Skeletal muscle tissue (tissue), 4 donors: Measurements from ENCODE around the gene USP13. TPM values are rescaled to one million over a fixed set of nuclear protein-coding genes. Genes with fewer than 3 reads are reported as not detected.
"Not testable (repeated sequence)": the region's sequence is repeated elsewhere in the genome, so short reads cannot be mapped to it uniquely, and the experiment has no call there.

Experiments
- H3K27ac ChIP-seq: one replicate; pipeline ENCODE4 v1.7.0; 2013; ENCODE audit warnings: mild to moderate bottlenecking, low read depth, low read length, inconsistent platforms
- H3K27me3 ChIP-seq, 3 donors: one replicate each; pipeline ENCODE4 v1.7.0; 2013; ENCODE audit warnings: low read length in 3 of 3; ENCODE audit not compliant: control insufficient read depth in 3 of 3, insufficient read depth in 3 of 3
- H3K36me3 ChIP-seq, 3 donors: one replicate each; pipeline ENCODE4 v1.7.0; 2013; ENCODE audit warnings: low read length in 3 of 3; ENCODE audit not compliant: control insufficient read depth in 3 of 3, insufficient read depth in 3 of 3
- H3K4me1 ChIP-seq, 3 donors: one replicate each; pipeline ENCODE4 v1.7.0; 2013; ENCODE audit warnings: low read length in 3 of 3, mild to moderate bottlenecking in 3 of 3; ENCODE audit not compliant: control insufficient read depth in 3 of 3, insufficient read depth in 3 of 3
- H3K4me3 ChIP-seq, 3 donors: one replicate each; pipeline ENCODE4 v1.7.0; 2013; ENCODE audit warnings: low read length in 3 of 3
- H3K9ac ChIP-seq, 3 donors: one replicate each; pipeline ENCODE4 v1.7.0; 2013; ENCODE audit warnings: low read length in 3 of 3, mild to moderate bottlenecking in 3 of 3, moderate library complexity in 2 of 3, low read depth in 1 of 3
- H3K9me3 ChIP-seq, 3 donors: one replicate each; pipeline ENCODE4 v1.7.0; 2013; ENCODE audit warnings: low read length in 3 of 3; ENCODE audit not compliant: control insufficient read depth in 3 of 3
- total RNA-seq: library from RNA; depleted of rRNA; stranded (reverse); fragments of >200 nt; gene quantifications from one replicate; pipeline ENCODE4 v1.2.3, GENCODE V29; 2014
- donor health status: Osteomylitis.

The USP13 gene
- total RNA-seq, 1 donor from 2014 or later: 26.1 TPM

GRCh38 chr3:179768080-179768479, 115.2 kb downstream of the USP13 start:
- no peak overlapping the region for H3K4me3 ChIP-seq

DNA sequence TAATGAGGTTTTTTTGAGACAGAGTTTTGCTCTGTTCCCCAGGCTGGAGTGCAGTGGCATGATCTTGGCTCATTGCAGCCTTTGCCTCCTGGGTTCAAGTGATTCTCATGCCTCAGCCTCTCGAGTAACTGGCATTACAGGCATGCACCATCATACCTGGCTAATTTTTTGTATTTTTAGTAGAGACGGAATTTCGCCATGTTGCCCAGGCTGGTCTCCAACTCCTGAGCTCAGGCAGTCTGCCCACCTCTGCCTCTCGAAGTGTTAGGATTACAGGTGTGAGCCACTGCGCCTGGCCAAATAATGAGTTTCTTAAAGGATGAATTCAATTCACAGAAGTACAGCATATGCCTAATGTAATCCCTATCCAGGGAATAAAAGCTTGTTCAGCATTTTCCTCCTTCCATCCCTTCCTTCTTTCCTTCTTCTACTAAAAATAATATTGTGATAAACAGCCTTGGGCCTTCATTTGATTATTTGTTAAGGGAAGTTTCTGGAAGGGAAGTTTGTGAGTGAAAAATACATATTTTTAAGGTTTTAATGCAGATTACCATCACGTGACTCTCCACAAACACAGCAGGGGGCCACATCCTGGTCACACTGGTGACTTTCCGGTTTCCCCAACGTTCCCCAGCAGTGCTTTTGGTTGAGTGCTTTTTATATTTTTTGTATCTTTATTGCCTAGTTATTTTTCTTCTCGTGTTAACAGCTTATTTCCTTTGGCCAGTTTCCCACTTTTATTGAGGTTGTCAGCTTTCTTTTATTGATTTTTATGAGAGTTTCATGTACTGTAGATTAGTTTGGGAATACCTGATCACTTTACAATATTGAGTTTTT, 116.8 kb downstream of the USP13 start:
- Histone ChIP-seq H3K27ac (no peak overlapping the region), H3K36me3 (peaks cover 28 to 64% (median 48%) of the 10 kb centered on the region in 3 donors), H3K4me1 (no peaks in the 10 kb centered on the region), H3K27me3 (no peaks in the 10 kb centered on the region), H3K9ac (no peak overlapping the region), H3K4me3 (no peak overlapping the region), H3K9me3 (no peaks in the 10 kb centered on the region)

More at GRCh38 chr3:179768080-179768479, 115.2 kb downstream of the USP13 start:
- H3K27ac ChIP-seq: no peak overlapping the region
- no peak overlapping the region for H3K9ac ChIP-seq
- H3K9me3 ChIP-seq: no peaks in the 10 kb centered on the region
- H3K4me1 ChIP-seq: no peaks in the 10 kb centered on the region
- no peaks in the 10 kb centered on the region for H3K27me3 ChIP-seq
- H3K36me3 ChIP-seq: peaks cover 36 to 63% (median 56%) of the 10 kb centered on the region in 3 donors

- H3K27me3 ChIP-seq: no peaks in the 10 kb centered on the region
- H3K4me1 ChIP-seq: no peaks in the 10 kb centered on the region
- H3K9me3 ChIP-seq: no peaks in the 10 kb centered on the region
- H3K9ac ChIP-seq: no peak overlapping the region
- H3K4me3 ChIP-seq: no peak overlapping the region
- peaks cover 17 to 45% (median 38%) of the 10 kb centered on the region in 3 donors for H3K36me3 ChIP-seq
- H3K27ac ChIP-seq: no peak overlapping the region
These were observed 119.0 kb downstream of the USP13 start for GRCh38 chr3:179771797-179772196.

DNA sequence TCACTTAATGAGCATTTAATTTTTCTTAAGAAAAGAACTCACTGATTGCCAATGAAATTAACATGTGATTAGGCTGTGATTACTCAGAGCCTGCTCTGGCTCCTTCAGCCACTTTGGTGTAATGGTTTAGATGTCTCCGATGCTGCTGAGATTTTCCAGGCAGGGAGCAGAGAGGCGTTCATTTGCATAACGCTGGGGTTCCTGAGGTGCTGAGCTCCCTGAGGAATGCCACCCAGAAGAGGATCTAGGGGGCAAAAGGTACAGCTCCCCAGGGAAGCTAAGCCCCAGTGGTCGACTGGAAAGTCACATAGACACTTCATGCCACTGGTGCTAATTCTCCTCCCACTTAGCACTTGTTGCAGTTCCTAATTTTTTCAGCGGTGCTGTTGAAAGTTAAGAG, 119.5 kb downstream of the USP13 start:
- no peaks in the 10 kb centered on the region for H3K4me1 ChIP-seq
- no peaks in the 10 kb centered on the region for H3K9me3 ChIP-seq
- no peak overlapping the region for H3K27ac ChIP-seq
- H3K36me3 ChIP-seq: peaks cover 12 to 40% (median 33%) of the 10 kb centered on the region in 3 donors
- no peaks in the 10 kb centered on the region for H3K27me3 ChIP-seq
- H3K9ac ChIP-seq: no peak overlapping the region
- no peak overlapping the region for H3K4me3 ChIP-seq

DNA sequence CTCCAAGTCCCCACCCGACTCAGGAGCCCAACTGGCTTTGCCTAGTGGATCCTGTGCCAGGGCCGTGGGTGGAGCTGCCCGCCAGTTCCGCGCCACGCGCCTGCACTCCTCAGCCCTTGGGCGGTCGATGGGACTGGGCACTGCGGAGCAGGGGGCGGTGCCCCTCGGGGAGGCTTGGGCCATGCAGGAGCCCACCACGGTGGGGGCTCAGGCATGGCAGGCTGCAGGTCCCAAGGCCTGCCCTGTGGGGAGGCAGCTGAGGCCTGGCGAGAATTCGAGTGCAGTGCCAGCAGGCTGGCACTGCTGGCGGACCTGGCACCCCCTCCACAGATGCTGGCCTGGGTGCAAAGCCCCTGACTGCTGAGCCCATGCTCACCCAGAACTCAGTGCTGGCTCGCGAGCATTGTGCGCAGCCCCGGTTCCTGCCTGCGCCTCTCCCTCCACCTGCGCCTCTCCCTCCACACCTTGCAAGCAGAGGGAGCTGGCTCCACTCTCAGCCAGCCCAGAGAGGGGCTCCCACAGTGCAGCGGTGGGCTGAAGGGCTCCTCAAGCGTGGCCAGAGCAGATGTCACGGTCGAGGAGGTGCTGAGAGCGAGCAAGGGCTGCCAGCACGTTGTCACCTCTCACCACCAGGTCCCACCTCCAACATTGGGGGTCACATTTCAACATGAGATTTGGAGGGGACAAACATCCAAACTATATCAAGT, 122.7 kb downstream of the USP13 start:
- Histone ChIP-seq H3K4me1 (no peaks in the 10 kb centered on the region), H3K27me3 (no peaks in the 10 kb centered on the region), H3K36me3 (peaks cover 8 to 33% (median 21%) of the 10 kb centered on the region in 3 donors), H3K9ac (no peak overlapping the region), H3K27ac (no peak overlapping the region), H3K9me3 (no peaks in the 10 kb centered on the region), H3K4me3 (no peak overlapping the region)

DNA sequence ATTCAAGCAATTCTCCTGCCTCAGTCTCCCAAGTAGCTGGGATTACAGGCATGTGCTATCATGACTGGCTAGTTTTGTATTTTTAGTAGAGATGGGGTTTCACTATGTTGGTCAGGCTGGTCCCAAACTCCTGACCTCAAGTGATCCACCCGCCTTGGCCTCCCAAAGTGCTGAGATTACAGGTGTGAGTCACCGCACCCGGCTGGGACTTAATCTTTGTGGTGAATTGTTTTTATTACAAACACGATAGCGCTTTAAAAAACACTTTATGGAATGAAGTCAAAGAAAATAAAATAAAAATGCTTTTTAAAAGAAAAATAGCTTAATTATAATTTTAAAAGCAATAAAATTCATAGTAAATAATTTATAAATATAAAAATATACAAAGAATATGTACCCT, 130.0 kb downstream of the USP13 start:
- H3K9me3 ChIP-seq: not testable (repeated sequence)
- H3K36me3 ChIP-seq: peaks cover 16 to 42% (median 33%) of the 10 kb centered on the region in 3 donors

GRCh38 chr3:179788996-179789395, 136.2 kb downstream of the USP13 start:
- H3K27ac ChIP-seq: no peak overlapping the region
- no peak overlapping the region for H3K9ac ChIP-seq
- H3K4me3 ChIP-seq: no peak overlapping the region
- H3K36me3 ChIP-seq: peaks cover 6 to 23% (median 16%) of the 10 kb centered on the region in 3 donors
- H3K27me3 ChIP-seq: no peaks in the 10 kb centered on the region
- peaks cover 0 to under 1% (median 0%) of the 10 kb centered on the region in 3 donors for H3K4me1 ChIP-seq
- H3K9me3 ChIP-seq: no peaks in the 10 kb centered on the region

More for the DNA sequence above, 130.0 kb downstream of the USP13 start:
- not testable (repeated sequence) for H3K27ac ChIP-seq, H3K4me1 ChIP-seq, H3K4me3 ChIP-seq, H3K27me3 ChIP-seq, H3K9ac ChIP-seq

DNA sequence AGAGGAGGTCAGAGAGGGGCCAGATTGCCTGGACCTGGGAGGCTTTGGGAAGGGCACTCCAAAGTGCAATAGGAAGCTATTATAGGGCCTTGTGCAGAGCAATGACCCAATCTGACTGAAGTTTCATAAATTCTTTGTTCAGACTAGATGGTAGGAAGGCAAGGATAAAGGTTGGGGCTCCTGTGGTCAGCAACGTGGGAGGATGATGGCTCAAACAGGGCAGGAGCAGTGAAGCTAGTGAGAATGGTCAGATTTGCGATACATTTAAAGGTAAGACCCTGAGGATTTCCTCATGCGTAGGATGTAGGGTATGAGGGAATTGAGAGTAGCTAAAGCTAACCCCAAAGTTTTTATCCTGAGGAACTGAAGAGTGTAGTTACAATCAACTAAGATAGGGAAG, 139.0 kb downstream of the USP13 start:
- Histone ChIP-seq H3K27me3 (no peaks in the 10 kb centered on the region), H3K4me3 (no peak overlapping the region), H3K4me1 (peaks cover 0 to 6% (median 5%) of the 10 kb centered on the region in 3 donors), H3K9ac (no peak overlapping the region), H3K27ac (no peak overlapping the region), H3K9me3 (no peaks in the 10 kb centered on the region), H3K36me3 (peaks cover 0 to 9% (median 4%) of the 10 kb centered on the region in 3 donors)

DNA sequence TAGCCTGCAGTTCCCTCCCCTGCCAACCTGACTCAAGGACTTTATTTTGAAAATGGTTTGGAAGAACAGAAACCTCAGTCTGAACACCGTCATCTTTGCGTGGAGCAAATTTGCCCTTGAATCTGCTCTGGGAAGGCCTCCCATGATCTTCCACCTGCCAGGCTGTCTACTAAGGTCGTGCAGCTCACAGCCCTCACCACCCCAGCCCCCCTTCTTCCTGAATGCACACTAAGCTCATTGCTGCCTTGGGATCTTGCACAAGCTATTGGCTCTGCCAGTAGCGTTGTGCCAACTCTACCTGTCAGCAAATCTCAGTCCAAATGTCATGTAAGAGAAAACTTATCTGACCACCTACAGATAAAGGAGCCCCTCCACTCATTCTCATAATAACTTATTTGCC, 141.5 kb downstream of the USP13 start:
- H3K36me3 ChIP-seq: peaks cover 0 to 5% (median 4%) of the 10 kb centered on the region in 3 donors
- no peak overlapping the region for H3K4me3 ChIP-seq
- H3K27me3 ChIP-seq: no peaks in the 10 kb centered on the region
- no peaks in the 10 kb centered on the region for H3K9me3 ChIP-seq
- H3K9ac ChIP-seq: no peak overlapping the region
- H3K27ac ChIP-seq: no peak overlapping the region
- peaks cover 0 to 6% (median 5%) of the 10 kb centered on the region in 3 donors for H3K4me1 ChIP-seq

- Histone ChIP-seq H3K27ac (no peak overlapping the region), H3K27me3 (no peaks in the 10 kb centered on the region), H3K36me3 (no peaks in the 10 kb centered on the region), H3K4me3 (no peak overlapping the region), H3K9me3 (no peaks in the 10 kb centered on the region), H3K9ac (no peak overlapping the region), H3K4me1 (peaks cover 0 to 6% (median 5%) of the 10 kb centered on the region in 3 donors)
These were observed 143.6 kb downstream of the USP13 start for GRCh38 chr3:179796421-179796820.
